K562 (cell line): ENCODE results near the gene AP5Z1. TPM values are rescaled to one million over a fixed set of nuclear protein-coding genes. Genes with fewer than 3 reads are reported as not detected.

Experiments used
- HDAC1 ChIP-seq, 2 experiments: fragments of 450-650 bp; IDR thresholded peaks; 2 replicates each; pipeline ENCODE4 v1.6.1; 2016 to 2017; ENCODE audit warnings: inconsistent platforms in 1 of 2, mild to moderate bottlenecking in 1 of 2, moderate library complexity in 1 of 2
- IRF2 ChIP-seq: sonication (generic); formaldehyde crosslinking; IDR thresholded peaks from 2 replicates; pipeline ENCODE4 v1.8.1; 2022; ENCODE audit warnings: mild to moderate bottlenecking, missing genetic modification reagents
- JUND ChIP-seq, 2 experiments: IDR thresholded peaks; 2 replicates in 1 of 2; 3 replicates in 1 of 2; pipeline ENCODE4 v1.6.1; 2011; ENCODE audit warnings: borderline replicate concordance in 2 of 2, low read depth in 2 of 2, low read length in 2 of 2, improper control_type of control experiment in 1 of 2, missing biosample characterization in 1 of 2, missing genetic modification characterization in 1 of 2, missing genetic modification reagents in 1 of 2
- PML ChIP-seq: IDR thresholded peaks from 2 replicates; pipeline ENCODE4 v1.6.1; 2012; ENCODE audit warnings: low read length, inconsistent platforms
- POLR2A ChIP-seq: fragments of 450-650 bp; conservative IDR thresholded peaks from 2 replicates; pipeline ENCODE4 v1.6.1; 2016
- POLR2B ChIP-seq: fragments of 450-650 bp; IDR thresholded peaks from 2 replicates; pipeline ENCODE4 v1.6.1; 2018; ENCODE audit warnings: low read depth; ENCODE audit not compliant: partially characterized antibody
- TAF1 ChIP-seq: IDR thresholded peaks from 2 replicates; pipeline ENCODE4 v1.6.1; 2011; ENCODE audit warnings: mild to moderate bottlenecking, low read length, moderate library complexity; ENCODE audit not compliant: insufficient read depth, control insufficient read depth, severe bottlenecking; ENCODE audit errors: extremely low read depth
- ZKSCAN3 ChIP-seq: fragments of 250-450 bp; sonication (Bioruptor Pico); IDR thresholded peaks from 2 replicates; pipeline ENCODE4 v1.4.0; 2020
- ZNF41 ChIP-seq: fragments of 250-450 bp; sonication (Bioruptor Pico); conservative IDR thresholded peaks from 2 replicates; pipeline ENCODE4 v1.4.0; 2020; ENCODE audit warnings: mild to moderate bottlenecking
- polyA plus RNA-seq, 8 experiments: library from polyadenylated mRNA; depleted of rRNA in 4 of 8; stranded (reverse) in 5 of 8; unstranded in 3 of 8; fragments of >200 nt; fragmentation: Nextera tagmentation in 2 of 8; fragmentation: Illumina TruSeq in 1 of 8; extraction: Ambion mirVana in 2 of 8; extraction: Trizol in 1 of 8; gene quantifications; 2 replicates each; pipeline versions ENCODE4 v1.2.1 to v1.2.3, GENCODE V29; 2011 to 2014; ENCODE audit warnings: inconsistent platforms in 1 of 8, missing spikeins in 1 of 8
- total RNA-seq, 7 experiments: library from RNA; depleted of rRNA in 6 of 7; stranded (reverse); fragments of >200 nt in 6 of 7; fragmentation: Illumina TruSeq in 2 of 7; extraction: Trizol in 2 of 7; gene quantifications; 2 replicates each; pipeline versions ENCODE4 v1.2.1 to v1.2.3, GENCODE V29; 2011 to 2021; ENCODE audit warnings: low replicate concordance in 1 of 7
- TF ChIP-seq, protein P1 (sequence below), 2 experiments: fragments of 150-350 bp in 1 of 2; IDR thresholded peaks; 2 replicates each; pipeline ENCODE4 v1.6.1; 2012 to 2016; ENCODE audit warnings: low read depth in 2 of 2, low read length in 2 of 2, mild to moderate bottlenecking in 1 of 2, moderate library complexity in 1 of 2
- TF ChIP-seq, protein P2 (sequence below): fragments of 450-650 bp; IDR thresholded peaks from 2 replicates; pipeline ENCODE4 v1.6.1; 2016
- TF ChIP-seq, protein P3 (sequence below): sonication (generic); formaldehyde crosslinking; IDR thresholded peaks from 2 replicates; pipeline ENCODE4 v1.8.0; 2022; ENCODE audit warnings: missing genetic modification reagents, mild to moderate bottlenecking, borderline replicate concordance
- TF ChIP-seq, protein P4 (sequence below), 2 experiments: fragments of 200-800 bp in 1 of 2; sonication (Bioruptor generic) in 1 of 2; sonication (generic) in 1 of 2; formaldehyde crosslinking in 1 of 2; IDR thresholded peaks in 1 of 2; conservative IDR thresholded peaks in 1 of 2; 2 replicates each; pipeline versions ENCODE4 v1.5.0 to v1.6.1; 2016 to 2020; ENCODE audit warnings: missing compliant biosample characterization in 1 of 2, missing genetic modification characterization in 1 of 2, missing genetic modification reagents in 1 of 2
- TF ChIP-seq, protein P5 (sequence below): sonication (generic); formaldehyde crosslinking; IDR thresholded peaks from 2 replicates; pipeline ENCODE4 v1.9.0; 2022; ENCODE audit warnings: mild to moderate bottlenecking, missing genetic modification reagents
- TF ChIP-seq, protein P6 (sequence below), 2 experiments: fragments of 450-650 bp in 1 of 2; sonication (generic) in 1 of 2; formaldehyde crosslinking; conservative IDR thresholded peaks; 2 replicates each; pipeline versions ENCODE4 v1.4.0 to v1.8.1; 2020 to 2022; ENCODE audit warnings: mild to moderate bottlenecking in 1 of 2, missing genetic modification reagents in 1 of 2

Gene AP5Z1
- total and polyA plus RNA-seq, 9 of the 15 experiments (the other 6 are each of a cell fraction or from before 2014, with no cell fraction given): 0.06 to 31.1 (median 6.4) TPM

DNA sequence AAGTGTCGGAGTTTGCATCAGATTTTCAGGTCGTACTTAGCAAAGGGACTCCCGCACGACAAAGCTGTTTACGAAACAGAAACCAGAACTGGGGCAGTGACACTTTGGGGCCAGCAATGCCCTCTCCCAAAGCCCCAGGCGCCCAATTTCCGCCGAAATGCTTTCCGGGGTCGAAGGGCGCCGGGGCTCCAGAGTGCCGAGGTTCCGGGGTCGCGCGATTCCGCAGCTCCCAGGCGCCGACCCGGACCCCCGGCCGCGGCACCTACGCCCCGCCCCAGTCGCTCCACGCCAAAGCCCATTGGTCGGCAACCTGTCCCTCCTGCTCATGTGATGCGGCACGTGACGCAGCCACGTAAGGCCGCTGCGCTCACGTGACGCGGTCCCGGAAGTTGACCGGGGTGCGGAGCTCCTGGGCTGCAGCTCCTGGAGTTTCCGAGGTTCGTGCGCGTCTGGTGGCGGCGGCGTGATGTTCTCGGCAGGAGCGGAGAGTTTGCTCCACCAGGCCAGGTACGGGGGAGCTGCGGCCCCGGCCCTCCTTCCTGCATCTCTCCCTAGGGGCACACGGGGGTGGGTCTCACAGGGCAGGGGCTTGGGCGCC lies at the start of gene AP5Z1 (continued):
- TF ChIP-seq, protein P1, sequence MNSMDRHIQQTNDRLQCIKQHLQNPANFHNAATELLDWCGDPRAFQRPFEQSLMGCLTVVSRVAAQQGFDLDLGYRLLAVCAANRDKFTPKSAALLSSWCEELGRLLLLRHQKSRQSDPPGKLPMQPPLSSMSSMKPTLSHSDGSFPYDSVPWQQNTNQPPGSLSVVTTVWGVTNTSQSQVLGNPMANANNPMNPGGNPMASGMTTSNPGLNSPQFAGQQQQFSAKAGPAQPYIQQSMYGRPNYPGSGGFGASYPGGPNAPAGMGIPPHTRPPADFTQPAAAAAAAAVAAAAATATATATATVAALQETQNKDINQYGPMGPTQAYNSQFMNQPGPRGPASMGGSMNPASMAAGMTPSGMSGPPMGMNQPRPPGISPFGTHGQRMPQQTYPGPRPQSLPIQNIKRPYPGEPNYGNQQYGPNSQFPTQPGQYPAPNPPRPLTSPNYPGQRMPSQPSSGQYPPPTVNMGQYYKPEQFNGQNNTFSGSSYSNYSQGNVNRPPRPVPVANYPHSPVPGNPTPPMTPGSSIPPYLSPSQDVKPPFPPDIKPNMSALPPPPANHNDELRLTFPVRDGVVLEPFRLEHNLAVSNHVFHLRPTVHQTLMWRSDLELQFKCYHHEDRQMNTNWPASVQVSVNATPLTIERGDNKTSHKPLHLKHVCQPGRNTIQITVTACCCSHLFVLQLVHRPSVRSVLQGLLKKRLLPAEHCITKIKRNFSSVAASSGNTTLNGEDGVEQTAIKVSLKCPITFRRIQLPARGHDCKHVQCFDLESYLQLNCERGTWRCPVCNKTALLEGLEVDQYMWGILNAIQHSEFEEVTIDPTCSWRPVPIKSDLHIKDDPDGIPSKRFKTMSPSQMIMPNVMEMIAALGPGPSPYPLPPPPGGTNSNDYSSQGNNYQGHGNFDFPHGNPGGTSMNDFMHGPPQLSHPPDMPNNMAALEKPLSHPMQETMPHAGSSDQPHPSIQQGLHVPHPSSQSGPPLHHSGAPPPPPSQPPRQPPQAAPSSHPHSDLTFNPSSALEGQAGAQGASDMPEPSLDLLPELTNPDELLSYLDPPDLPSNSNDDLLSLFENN (IDR thresholded peaks at IDR 0.05; ENCODE audit: low read depth in 2 of 2, low read length in 2 of 2): 0 out of 4 replicates have a peak, but pooled peaks of 1 of the 2 experiments have one; percentile 34
- TF ChIP-seq ZNF41: no peak
- TF ChIP-seq, protein P2, sequence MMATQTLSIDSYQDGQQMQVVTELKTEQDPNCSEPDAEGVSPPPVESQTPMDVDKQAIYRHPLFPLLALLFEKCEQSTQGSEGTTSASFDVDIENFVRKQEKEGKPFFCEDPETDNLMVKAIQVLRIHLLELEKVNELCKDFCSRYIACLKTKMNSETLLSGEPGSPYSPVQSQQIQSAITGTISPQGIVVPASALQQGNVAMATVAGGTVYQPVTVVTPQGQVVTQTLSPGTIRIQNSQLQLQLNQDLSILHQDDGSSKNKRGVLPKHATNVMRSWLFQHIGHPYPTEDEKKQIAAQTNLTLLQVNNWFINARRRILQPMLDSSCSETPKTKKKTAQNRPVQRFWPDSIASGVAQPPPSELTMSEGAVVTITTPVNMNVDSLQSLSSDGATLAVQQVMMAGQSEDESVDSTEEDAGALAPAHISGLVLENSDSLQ: peak; percentile 98
- TF ChIP-seq POLR2A: peak; percentile 83
- TF ChIP-seq, protein P3, sequence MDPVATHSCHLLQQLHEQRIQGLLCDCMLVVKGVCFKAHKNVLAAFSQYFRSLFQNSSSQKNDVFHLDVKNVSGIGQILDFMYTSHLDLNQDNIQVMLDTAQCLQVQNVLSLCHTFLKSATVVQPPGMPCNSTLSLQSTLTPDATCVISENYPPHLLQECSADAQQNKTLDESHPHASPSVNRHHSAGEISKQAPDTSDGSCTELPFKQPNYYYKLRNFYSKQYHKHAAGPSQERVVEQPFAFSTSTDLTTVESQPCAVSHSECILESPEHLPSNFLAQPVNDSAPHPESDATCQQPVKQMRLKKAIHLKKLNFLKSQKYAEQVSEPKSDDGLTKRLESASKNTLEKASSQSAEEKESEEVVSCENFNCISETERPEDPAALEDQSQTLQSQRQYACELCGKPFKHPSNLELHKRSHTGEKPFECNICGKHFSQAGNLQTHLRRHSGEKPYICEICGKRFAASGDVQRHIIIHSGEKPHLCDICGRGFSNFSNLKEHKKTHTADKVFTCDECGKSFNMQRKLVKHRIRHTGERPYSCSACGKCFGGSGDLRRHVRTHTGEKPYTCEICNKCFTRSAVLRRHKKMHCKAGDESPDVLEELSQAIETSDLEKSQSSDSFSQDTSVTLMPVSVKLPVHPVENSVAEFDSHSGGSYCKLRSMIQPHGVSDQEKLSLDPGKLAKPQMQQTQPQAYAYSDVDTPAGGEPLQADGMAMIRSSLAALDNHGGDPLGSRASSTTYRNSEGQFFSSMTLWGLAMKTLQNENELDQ: no peak
- TF ChIP-seq HDAC1 (IDR thresholded peaks at IDR 0.05): peak; percentile 91 to 99; a peak in 3 of 4 replicates
- TF ChIP-seq TAF1: peak; percentile 78
- TF ChIP-seq JUND (IDR thresholded peaks at IDR 0.05; ENCODE audit: borderline replicate concordance, low read depth, low read length): peak; percentile 61; the same call in 1 of the 2 replicates
- peak; percentile 32; the same call in 1 of the 3 replicates for TF ChIP-seq JUND (tag; IDR thresholded peaks at IDR 0.05; ENCODE audit: borderline replicate concordance, low read depth, low read length)
- peak; percentile 73 for TF ChIP-seq POLR2B
- TF ChIP-seq, protein P4, sequence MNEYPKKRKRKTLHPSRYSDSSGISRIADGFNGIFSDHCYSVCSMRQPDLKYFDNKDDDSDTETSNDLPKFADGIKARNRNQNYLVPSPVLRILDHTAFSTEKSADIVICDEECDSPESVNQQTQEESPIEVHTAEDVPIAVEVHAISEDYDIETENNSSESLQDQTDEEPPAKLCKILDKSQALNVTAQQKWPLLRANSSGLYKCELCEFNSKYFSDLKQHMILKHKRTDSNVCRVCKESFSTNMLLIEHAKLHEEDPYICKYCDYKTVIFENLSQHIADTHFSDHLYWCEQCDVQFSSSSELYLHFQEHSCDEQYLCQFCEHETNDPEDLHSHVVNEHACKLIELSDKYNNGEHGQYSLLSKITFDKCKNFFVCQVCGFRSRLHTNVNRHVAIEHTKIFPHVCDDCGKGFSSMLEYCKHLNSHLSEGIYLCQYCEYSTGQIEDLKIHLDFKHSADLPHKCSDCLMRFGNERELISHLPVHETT (CRISPR knock-in tag; conservative IDR thresholded peaks at IDR 0.05 in 1 of 2, IDR thresholded peaks at IDR 0.05 in 1 of 2): peak in 1 of 2 experiments; percentile 85; a peak in 2 of 4 replicates
- TF ChIP-seq, protein P5, sequence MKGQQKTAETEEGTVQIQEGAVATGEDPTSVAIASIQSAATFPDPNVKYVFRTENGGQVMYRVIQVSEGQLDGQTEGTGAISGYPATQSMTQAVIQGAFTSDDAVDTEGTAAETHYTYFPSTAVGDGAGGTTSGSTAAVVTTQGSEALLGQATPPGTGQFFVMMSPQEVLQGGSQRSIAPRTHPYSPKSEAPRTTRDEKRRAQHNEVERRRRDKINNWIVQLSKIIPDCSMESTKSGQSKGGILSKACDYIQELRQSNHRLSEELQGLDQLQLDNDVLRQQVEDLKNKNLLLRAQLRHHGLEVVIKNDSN (CRISPR knock-in tag): peak; percentile 100
- peak; percentile 90; the same call in 1 of the 2 replicates for TF ChIP-seq IRF2 (CRISPR knock-in tag)
- TF ChIP-seq, protein P6, sequence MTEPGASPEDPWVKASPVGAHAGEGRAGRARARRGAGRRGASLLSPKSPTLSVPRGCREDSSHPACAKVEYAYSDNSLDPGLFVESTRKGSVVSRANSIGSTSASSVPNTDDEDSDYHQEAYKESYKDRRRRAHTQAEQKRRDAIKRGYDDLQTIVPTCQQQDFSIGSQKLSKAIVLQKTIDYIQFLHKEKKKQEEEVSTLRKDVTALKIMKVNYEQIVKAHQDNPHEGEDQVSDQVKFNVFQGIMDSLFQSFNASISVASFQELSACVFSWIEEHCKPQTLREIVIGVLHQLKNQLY (CRISPR knock-in tag; conservative IDR thresholded peaks at IDR 0.05): 0 out of 4 replicates have a peak, but pooled peaks of 1 of the 2 experiments have one; percentile 50
- peak; percentile 63; the same call in 1 of the 2 replicates for TF ChIP-seq PML
- no peak for TF ChIP-seq ZKSCAN3
